WTC11 (cell line): ENCODE results near the gene YDJC.
"Not testable (repeated sequence)": the region's sequence is repeated elsewhere in the genome, so short reads cannot be mapped to it uniquely, and the experiment has no call there.

Experiments used
- ATF2 ChIP-seq: sonication (generic); formaldehyde crosslinking; IDR thresholded peaks from 2 replicates; pipeline ENCODE4 v1.8.1; 2022; ENCODE audit warnings: low read depth, missing genetic modification reagents, borderline replicate concordance
- CBFB ChIP-seq: sonication (generic); formaldehyde crosslinking; IDR thresholded peaks from 2 replicates; pipeline ENCODE4 v1.8.1; 2022; ENCODE audit warnings: mild to moderate bottlenecking, low read depth, missing genetic modification reagents
- CTCF ChIP-seq: fragments of 200-600 bp; IDR thresholded peaks from 2 replicates; pipeline ENCODE4 v1.8.0; 2022; ENCODE audit warnings: antibody characterized with exemption
- ELF4 ChIP-seq: sonication (generic); formaldehyde crosslinking; IDR thresholded peaks from 2 replicates; pipeline ENCODE4 v1.8.1; 2022; ENCODE audit warnings: low read depth, mild to moderate bottlenecking, moderate library complexity, missing genetic modification reagents
- NFE2L1 ChIP-seq: sonication (generic); formaldehyde crosslinking; IDR thresholded peaks from 2 replicates; pipeline ENCODE4 v1.8.1; 2023; ENCODE audit warnings: missing genetic modification reagents
- NR1H2 ChIP-seq: sonication (generic); formaldehyde crosslinking; IDR thresholded peaks from 2 replicates; pipeline ENCODE4 v1.9.0; 2021; ENCODE audit warnings: mild to moderate bottlenecking, moderate library complexity, missing genetic modification reagents
- USF2 ChIP-seq: sonication (generic); formaldehyde crosslinking; IDR thresholded peaks from 2 replicates; pipeline ENCODE4 v1.8.1; 2023; ENCODE audit warnings: mild to moderate bottlenecking, missing genetic modification reagents, moderate library complexity
- ZNF671 ChIP-seq: fragments of 250-450 bp; sonication (Bioruptor Pico); IDR thresholded peaks from 2 replicates; pipeline ENCODE4 v1.8.0; 2021; ENCODE audit warnings: mild to moderate bottlenecking
- TF ChIP-seq, protein P1 (sequence below): sonication (generic); formaldehyde crosslinking; IDR thresholded peaks from 2 replicates; pipeline ENCODE4 v1.8.1; 2022; ENCODE audit warnings: missing genetic modification reagents, borderline replicate concordance

DNA sequence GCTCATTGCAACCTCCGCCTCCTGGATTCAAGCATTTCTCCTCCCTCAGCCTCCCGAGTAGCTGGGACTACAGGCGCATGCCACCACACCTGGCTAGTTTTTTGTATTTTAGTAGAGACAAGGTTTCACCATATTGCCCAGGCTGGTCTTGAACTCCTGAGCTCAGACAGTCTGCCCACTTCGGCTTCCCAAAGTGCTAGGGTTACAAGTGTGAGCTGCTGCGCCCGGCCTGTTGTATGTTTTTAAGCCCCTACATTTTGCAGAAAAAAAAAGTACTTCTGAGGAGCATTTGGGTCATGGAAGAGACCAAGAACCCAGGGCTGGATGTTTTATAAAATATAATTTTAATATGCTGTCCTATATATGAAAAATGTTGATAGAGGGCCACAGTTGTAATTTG is 12.5 kb downstream of the YDJC start:
- TF ChIP-seq ATF2 (CRISPR knock-in tag); ELF4 (CRISPR knock-in tag); CBFB; CTCF; ZNF671 (CRISPR knock-in tag); NR1H2; USF2 (CRISPR knock-in tag); NFE2L1 (CRISPR knock-in tag): not testable (repeated sequence)
- TF ChIP-seq, protein P1, sequence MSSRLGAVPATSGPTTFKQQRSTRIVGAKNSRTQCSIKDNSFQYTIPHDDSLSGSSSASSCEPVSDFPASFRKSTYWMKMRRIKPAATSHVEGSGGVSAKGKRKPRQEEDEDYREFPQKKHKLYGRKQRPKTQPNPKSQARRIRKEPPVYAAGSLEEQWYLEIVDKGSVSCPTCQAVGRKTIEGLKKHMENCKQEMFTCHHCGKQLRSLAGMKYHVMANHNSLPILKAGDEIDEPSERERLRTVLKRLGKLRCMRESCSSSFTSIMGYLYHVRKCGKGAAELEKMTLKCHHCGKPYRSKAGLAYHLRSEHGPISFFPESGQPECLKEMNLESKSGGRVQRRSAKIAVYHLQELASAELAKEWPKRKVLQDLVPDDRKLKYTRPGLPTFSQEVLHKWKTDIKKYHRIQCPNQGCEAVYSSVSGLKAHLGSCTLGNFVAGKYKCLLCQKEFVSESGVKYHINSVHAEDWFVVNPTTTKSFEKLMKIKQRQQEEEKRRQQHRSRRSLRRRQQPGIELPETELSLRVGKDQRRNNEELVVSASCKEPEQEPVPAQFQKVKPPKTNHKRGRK (CRISPR knock-in tag), result not testable (repeated sequence)
